KMS-11 (cell line): ENCODE results near the gene VWCE.
"Not testable (repeated sequence)": the region's sequence is repeated elsewhere in the genome, so short reads cannot be mapped to it uniquely, and the experiment has no call there.

Source experiments
- H2AFZ ChIP-seq: fragments of 200-600 bp; sonication (generic); 2 replicates; pipeline ENCODE4 v1.6.1; 2016; ENCODE audit warnings: antibody characterized with exemption, mixed run types, low read depth
- H3K27ac ChIP-seq: fragments of 200-600 bp; sonication (generic); 2 replicates; pipeline ENCODE4 v1.6.1; 2016; ENCODE audit warnings: mild to moderate bottlenecking, mixed run types
- H3K27me3 ChIP-seq: fragments of 200-600 bp; sonication (generic); 2 replicates; pipeline ENCODE4 v1.6.1; 2017; ENCODE audit warnings: mild to moderate bottlenecking, low read depth, mixed run types, moderate library complexity; ENCODE audit not compliant: insufficient read depth
- H3K36me3 ChIP-seq: fragments of 200-600 bp; sonication (generic); 2 replicates; pipeline ENCODE4 v1.6.1; 2017; ENCODE audit warnings: mild to moderate bottlenecking, mixed run types; ENCODE audit not compliant: insufficient read depth
- H3K4me1 ChIP-seq: fragments of 200-600 bp; sonication (generic); 2 replicates; pipeline ENCODE4 v1.6.1; 2016; ENCODE audit warnings: mild to moderate bottlenecking, low read depth, mixed run types; ENCODE audit not compliant: poor library complexity, severe bottlenecking
- H3K4me2 ChIP-seq: fragments of 200-600 bp; sonication (generic); 2 replicates; pipeline ENCODE4 v1.7.0; 2016; ENCODE audit warnings: mild to moderate bottlenecking, mixed run types
- H3K4me3 ChIP-seq: fragments of 200-600 bp; sonication (generic); IDR thresholded peaks from 2 replicates; pipeline ENCODE4 v1.6.1; 2017; ENCODE audit warnings: low read depth, low read length, mixed read lengths; ENCODE audit not compliant: insufficient read depth
- H3K79me2 ChIP-seq: fragments of 200-600 bp; sonication (generic); 2 replicates; pipeline ENCODE4 v1.6.1; 2016; ENCODE audit warnings: low read depth, mixed run types; ENCODE audit not compliant: insufficient read depth
- H3K9ac ChIP-seq: fragments of 200-600 bp; sonication (generic); 2 replicates; pipeline ENCODE4 v1.6.1; 2016; ENCODE audit warnings: mild to moderate bottlenecking, mixed run types
- H4K20me1 ChIP-seq: fragments of 200-600 bp; sonication (generic); 2 replicates; pipeline ENCODE4 v1.6.1; 2016; ENCODE audit warnings: mild to moderate bottlenecking, mixed run types; ENCODE audit not compliant: insufficient read depth

VWCE gene

GRCh38 chr11:61229458-61229857 is 65.7 kb downstream of the VWCE start:
- H3K9ac ChIP-seq, H3K79me2 ChIP-seq, H3K4me2 ChIP-seq, H3K4me3 ChIP-seq, H3K4me1 ChIP-seq, H4K20me1 ChIP-seq, H2AFZ ChIP-seq, H3K27ac ChIP-seq, H3K27me3 ChIP-seq, H3K36me3 ChIP-seq: not testable (repeated sequence)

GRCh38 chr11:61226457-61227137 is 68.5 kb downstream of the VWCE start:
- not testable (repeated sequence) for H3K4me2 ChIP-seq, H3K9ac ChIP-seq, H4K20me1 ChIP-seq, H3K4me1 ChIP-seq, H3K4me3 ChIP-seq, H3K27ac ChIP-seq, H3K36me3 ChIP-seq, H3K27me3 ChIP-seq, H2AFZ ChIP-seq, H3K79me2 ChIP-seq

GRCh38 chr11:61222692-61223091 is 72.4 kb downstream of the VWCE start:
- not testable (repeated sequence) for H3K36me3 ChIP-seq, H3K4me1 ChIP-seq, H3K79me2 ChIP-seq, H3K4me3 ChIP-seq, H3K27ac ChIP-seq, H4K20me1 ChIP-seq, H3K9ac ChIP-seq, H2AFZ ChIP-seq, H3K27me3 ChIP-seq, H3K4me2 ChIP-seq

- H3K79me2 ChIP-seq, H2AFZ ChIP-seq, H3K27me3 ChIP-seq, H4K20me1 ChIP-seq, H3K4me2 ChIP-seq, H3K9ac ChIP-seq, H3K4me3 ChIP-seq, H3K36me3 ChIP-seq, H3K27ac ChIP-seq, H3K4me1 ChIP-seq: not testable (repeated sequence)
These were observed 73.1 kb downstream of the VWCE start, which contains the start of gene PGA4 for GRCh38 chr11:61222047-61222446. Gene PGA4, plus strand, starts transcription at chr11:61222347. Its CDS starts 54 bp downstream, at chr11:61222401.

GRCh38 chr11:61219016-61219415 is 76.1 kb downstream of the VWCE start:
- not testable (repeated sequence) for H3K27me3 ChIP-seq, H3K9ac ChIP-seq, H3K4me1 ChIP-seq, H3K4me3 ChIP-seq, H3K27ac ChIP-seq, H3K79me2 ChIP-seq, H2AFZ ChIP-seq, H4K20me1 ChIP-seq, H3K36me3 ChIP-seq, H3K4me2 ChIP-seq

- H3K79me2 ChIP-seq, H2AFZ ChIP-seq, H3K27ac ChIP-seq, H3K36me3 ChIP-seq, H3K4me1 ChIP-seq, H3K4me3 ChIP-seq, H4K20me1 ChIP-seq, H3K4me2 ChIP-seq, H3K27me3 ChIP-seq, H3K9ac ChIP-seq: not testable (repeated sequence)
These were observed 76.8 kb downstream of the VWCE start for GRCh38 chr11:61218306-61218705.

- H3K79me2 ChIP-seq, H4K20me1 ChIP-seq, H3K27ac ChIP-seq, H3K4me1 ChIP-seq, H3K27me3 ChIP-seq, H3K9ac ChIP-seq, H3K4me3 ChIP-seq, H2AFZ ChIP-seq, H3K4me2 ChIP-seq, H3K36me3 ChIP-seq: not testable (repeated sequence)
These were observed 81.3 kb downstream of the VWCE start for GRCh38 chr11:61213711-61214324.

- not testable (repeated sequence) for H3K36me3 ChIP-seq, H3K4me1 ChIP-seq, H3K4me3 ChIP-seq, H3K27ac ChIP-seq, H3K27me3 ChIP-seq, H3K9ac ChIP-seq, H3K4me2 ChIP-seq, H2AFZ ChIP-seq, H3K79me2 ChIP-seq, H4K20me1 ChIP-seq
These were observed 82.9 kb downstream of the VWCE start for GRCh38 chr11:61212202-61212601.

GRCh38 chr11:61211327-61211952 is 83.7 kb downstream of the VWCE start:
- H3K36me3 ChIP-seq, H3K9ac ChIP-seq, H3K27me3 ChIP-seq, H3K4me3 ChIP-seq, H3K4me1 ChIP-seq, H3K79me2 ChIP-seq, H3K27ac ChIP-seq, H2AFZ ChIP-seq, H3K4me2 ChIP-seq, H4K20me1 ChIP-seq: not testable (repeated sequence)

- not testable (repeated sequence) for H3K36me3 ChIP-seq, H2AFZ ChIP-seq, H4K20me1 ChIP-seq, H3K27ac ChIP-seq, H3K9ac ChIP-seq, H3K27me3 ChIP-seq, H3K4me1 ChIP-seq, H3K79me2 ChIP-seq, H3K4me2 ChIP-seq, H3K4me3 ChIP-seq
These were observed 84.5 kb downstream of the VWCE start for GRCh38 chr11:61210629-61211028.
